Activated B cell treated with CpG ODN at 0.5 μM for 24 hours (primary cell): ENCODE measurements around the gene MEIS2. TPM values are rescaled to one million over a fixed set of nuclear protein-coding genes. Genes with fewer than 3 reads are reported as not detected.
"Not testable (repeated sequence)": the region's sequence is repeated elsewhere in the genome, so short reads cannot be mapped to it uniquely, and the experiment has no call there.

Source experiments
- ATAC-seq: fragments of 200-7000 bp; cut with Tn5 transposase; one replicate; pipeline ENCODE4 v1.10.0; 2021; ENCODE audit warnings: low read depth, mild to moderate bottlenecking, moderate library complexity
- CTCF ChIA-PET: fragments of 350-600 bp; sonication (Branson Sonifier 250); formaldehyde crosslinking; loops from one replicate; lab custom pipeline; 2021; ENCODE audit warnings: antibody characterized with exemption; lab: Charles Lee
- POLR2A ChIA-PET: fragments of 350-600 bp; sonication (Branson Sonifier 250); formaldehyde crosslinking; loops from one replicate; lab custom pipeline; 2021; ENCODE audit warnings: antibody characterized with exemption; lab: Charles Lee
- DNase-seq: peaks from one replicate; pipeline ENCODE4 v3.0.0; 2022
- H3K27ac Mint-ChIP-seq: one replicate; pipeline ENCODE4 v1.8.0; 2020; ENCODE audit warnings: mixed read lengths
- H3K27me3 Mint-ChIP-seq: one replicate; pipeline ENCODE4 v1.8.0; 2021; ENCODE audit warnings: mixed read lengths
- H3K36me3 Mint-ChIP-seq: one replicate; pipeline ENCODE4 v1.8.0; 2021; ENCODE audit warnings: low read depth, mixed read lengths
- H3K4me1 Mint-ChIP-seq: one replicate; pipeline ENCODE4 v1.8.0; 2021; ENCODE audit warnings: mixed read lengths
- H3K4me3 Mint-ChIP-seq: one replicate; pipeline ENCODE4 v1.8.0; 2020; ENCODE audit warnings: mild to moderate bottlenecking, mixed read lengths
- H3K9me3 Mint-ChIP-seq: one replicate; pipeline ENCODE4 v1.8.0; 2020; ENCODE audit warnings: mixed read lengths
- intact Hi-C: fragments of 100-400 bp; cut with micrococcal nuclease; formaldehyde crosslinking; loops from one replicate; pipeline ENCODE4 v1.15.1; 2024
- total RNA-seq: library from RNA; stranded (reverse); gene quantifications from 2 replicates; pipeline ENCODE4 v1.2.3, GENCODE V29; 2022
- TF ChIP-seq, protein P1 (sequence below): fragments of 200-600 bp; IDR thresholded peaks from one replicate; pipeline ENCODE4 v1.8.0; 2022; ENCODE audit warnings: antibody characterized with exemption, mild to moderate bottlenecking

Gene MEIS2
- total RNA-seq, 1 donor from 2014 or later, result 0.24 TPM

DNA sequence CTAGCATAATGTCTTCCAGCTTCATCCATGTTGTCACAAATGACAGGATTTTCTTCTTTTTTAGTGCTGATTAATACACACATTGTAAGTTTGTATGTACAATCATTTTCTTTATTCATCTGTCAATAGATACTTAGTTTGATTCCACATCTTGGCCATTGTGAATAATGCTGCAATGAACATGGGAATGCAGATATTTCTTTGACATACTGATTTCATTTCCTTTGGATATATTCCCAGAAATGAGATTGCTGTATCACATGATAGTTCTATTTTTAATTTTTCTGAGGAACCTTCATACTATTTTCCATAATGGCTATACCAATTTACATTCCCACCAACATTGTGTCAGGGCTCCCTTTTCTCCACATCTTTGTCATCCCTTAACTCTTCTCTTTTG lies 117.9 kb downstream of the MEIS2 start:
- TF ChIP-seq, protein P1, sequence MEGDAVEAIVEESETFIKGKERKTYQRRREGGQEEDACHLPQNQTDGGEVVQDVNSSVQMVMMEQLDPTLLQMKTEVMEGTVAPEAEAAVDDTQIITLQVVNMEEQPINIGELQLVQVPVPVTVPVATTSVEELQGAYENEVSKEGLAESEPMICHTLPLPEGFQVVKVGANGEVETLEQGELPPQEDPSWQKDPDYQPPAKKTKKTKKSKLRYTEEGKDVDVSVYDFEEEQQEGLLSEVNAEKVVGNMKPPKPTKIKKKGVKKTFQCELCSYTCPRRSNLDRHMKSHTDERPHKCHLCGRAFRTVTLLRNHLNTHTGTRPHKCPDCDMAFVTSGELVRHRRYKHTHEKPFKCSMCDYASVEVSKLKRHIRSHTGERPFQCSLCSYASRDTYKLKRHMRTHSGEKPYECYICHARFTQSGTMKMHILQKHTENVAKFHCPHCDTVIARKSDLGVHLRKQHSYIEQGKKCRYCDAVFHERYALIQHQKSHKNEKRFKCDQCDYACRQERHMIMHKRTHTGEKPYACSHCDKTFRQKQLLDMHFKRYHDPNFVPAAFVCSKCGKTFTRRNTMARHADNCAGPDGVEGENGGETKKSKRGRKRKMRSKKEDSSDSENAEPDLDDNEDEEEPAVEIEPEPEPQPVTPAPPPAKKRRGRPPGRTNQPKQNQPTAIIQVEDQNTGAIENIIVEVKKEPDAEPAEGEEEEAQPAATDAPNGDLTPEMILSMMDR, result no peak
- Mint-ChIP-seq H3K9me3 (peaks cover 21% of the 10 kb centered on the region), H3K4me3 (no peak overlapping the region), H3K4me1 (no peaks in the 10 kb centered on the region), H3K27ac (no peak overlapping the region), H3K36me3 (no peaks in the 10 kb centered on the region), H3K27me3 (peaks cover 3% of the 10 kb centered on the region)
- intact Hi-C loops, result no loop called here
- DNase-seq (no peak), ATAC-seq (no peak)
- CTCF ChIA-PET, result no interaction called here
- POLR2A ChIA-PET, result no interaction called here

DNA sequence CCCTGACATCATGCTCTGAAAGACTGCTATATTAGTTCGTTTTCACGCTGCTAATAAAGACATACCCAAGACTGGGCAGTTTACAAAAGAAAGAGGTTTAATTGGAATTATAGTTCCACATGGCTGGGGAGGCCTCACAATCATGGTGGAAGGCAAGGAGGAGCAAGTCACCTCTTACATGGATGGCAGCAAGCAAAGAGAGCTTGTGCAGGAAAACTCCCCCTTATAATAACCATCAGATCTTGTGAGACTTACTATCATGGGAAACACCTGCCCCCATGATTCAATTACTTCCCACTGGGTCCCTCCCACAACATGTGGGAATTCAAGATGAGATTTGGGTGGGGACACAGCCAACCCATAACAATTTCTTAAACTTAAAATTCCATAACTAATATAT lies 120.1 kb downstream of the MEIS2 start:
- H3K4me1 Mint-ChIP-seq, ATAC-seq, DNase-seq, CTCF ChIA-PET, H3K4me3 Mint-ChIP-seq, H3K36me3 Mint-ChIP-seq, POLR2A ChIA-PET, H3K27ac Mint-ChIP-seq, intact Hi-C loops, H3K27me3 Mint-ChIP-seq: not testable (repeated sequence)
- peaks cover 21% of the 10 kb centered on the region for H3K9me3 Mint-ChIP-seq

DNA sequence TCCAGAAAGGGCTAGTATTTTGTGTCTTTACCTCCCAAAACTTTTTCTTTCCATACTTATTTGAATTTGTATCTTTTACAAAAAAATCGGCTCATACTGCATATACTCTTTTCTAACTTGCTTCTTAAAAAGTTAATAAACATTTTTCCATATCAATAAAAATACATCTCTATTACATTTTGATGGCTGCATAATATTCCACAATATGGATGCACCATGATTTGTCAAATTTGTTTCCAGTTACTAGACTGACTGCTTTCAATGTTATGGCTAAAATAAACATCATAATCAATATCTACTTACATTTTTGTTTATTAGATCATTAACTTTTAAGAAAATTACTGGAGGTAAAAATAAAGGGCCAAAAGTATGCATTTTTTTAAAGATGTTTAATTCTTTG lies 121.7 kb downstream of the MEIS2 start:
- ATAC-seq (no peak), DNase-seq (no peak)
- ChIA-PET CTCF (no interaction called here), POLR2A (no interaction called here)
- Mint-ChIP-seq H3K9me3 (peaks cover 6% of the 10 kb centered on the region), H3K27me3 (peaks cover 2% of the 10 kb centered on the region), H3K4me1 (no peaks in the 10 kb centered on the region), H3K27ac (no peak overlapping the region), H3K4me3 (no peak overlapping the region), H3K36me3 (no peaks in the 10 kb centered on the region)
- TF ChIP-seq, protein P1, result no peak
- intact Hi-C loops, result no loop called here

DNA sequence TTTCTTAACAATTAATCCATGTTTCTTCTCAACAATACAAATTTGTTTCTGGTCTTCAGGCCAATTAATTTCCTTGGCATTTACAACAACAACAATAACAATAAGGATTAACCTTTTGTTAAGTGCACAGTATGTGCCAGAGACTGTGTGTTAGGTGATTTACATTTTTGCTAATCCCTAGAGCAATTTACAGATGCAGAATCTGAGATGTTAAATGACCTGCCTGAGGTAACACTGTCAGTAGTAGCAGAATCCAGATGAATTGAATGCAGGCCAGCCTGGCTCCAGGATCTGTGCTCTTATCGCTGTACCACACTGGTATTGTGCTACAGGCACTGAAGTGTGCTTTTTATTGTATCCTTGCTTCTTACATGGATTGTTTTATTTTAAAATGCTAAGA lies 122.2 kb downstream of the MEIS2 start:
- Mint-ChIP-seq H3K4me3 (no peak overlapping the region), H3K36me3 (no peaks in the 10 kb centered on the region), H3K9me3 (peaks cover 5% of the 10 kb centered on the region), H3K27ac (no peak overlapping the region), H3K4me1 (no peaks in the 10 kb centered on the region), H3K27me3 (peaks cover 2% of the 10 kb centered on the region)
- POLR2A ChIA-PET, result no interaction called here
- intact Hi-C loops, result no loop called here
- TF ChIP-seq, protein P1, result no peak
- DNase-seq, result no peak
- CTCF ChIA-PET, result no interaction called here
- no peak for ATAC-seq

DNA sequence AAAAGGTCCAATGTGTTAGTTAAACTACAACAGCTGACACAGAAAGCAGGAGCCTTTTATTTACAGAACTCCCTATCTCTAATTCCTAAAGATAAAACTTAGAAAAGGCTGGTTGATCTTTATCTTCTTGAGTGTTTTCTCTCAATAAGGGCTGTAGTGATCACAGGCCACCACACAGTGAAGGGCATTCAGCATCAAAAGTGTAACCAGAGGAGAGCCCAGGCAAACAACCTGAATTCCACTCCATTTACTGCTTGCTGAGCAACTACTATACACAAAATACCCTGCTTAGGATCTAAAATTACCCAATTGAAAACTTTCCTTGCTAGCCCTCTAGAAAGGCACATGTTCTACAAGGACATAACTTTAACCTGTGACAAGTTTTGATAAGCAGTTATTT lies 122.7 kb downstream of the MEIS2 start:
- Mint-ChIP-seq H3K9me3 (peaks cover 4% of the 10 kb centered on the region), H3K27ac (no peak overlapping the region), H3K4me1 (no peaks in the 10 kb centered on the region), H3K27me3 (peaks cover 2% of the 10 kb centered on the region), H3K36me3 (no peaks in the 10 kb centered on the region), H3K4me3 (no peak overlapping the region)
- ChIA-PET POLR2A (no interaction called here), CTCF (no interaction called here)
- intact Hi-C loops, result no loop called here
- DNase-seq (no peak), ATAC-seq (no peak)
- TF ChIP-seq, protein P1, result no peak

DNA sequence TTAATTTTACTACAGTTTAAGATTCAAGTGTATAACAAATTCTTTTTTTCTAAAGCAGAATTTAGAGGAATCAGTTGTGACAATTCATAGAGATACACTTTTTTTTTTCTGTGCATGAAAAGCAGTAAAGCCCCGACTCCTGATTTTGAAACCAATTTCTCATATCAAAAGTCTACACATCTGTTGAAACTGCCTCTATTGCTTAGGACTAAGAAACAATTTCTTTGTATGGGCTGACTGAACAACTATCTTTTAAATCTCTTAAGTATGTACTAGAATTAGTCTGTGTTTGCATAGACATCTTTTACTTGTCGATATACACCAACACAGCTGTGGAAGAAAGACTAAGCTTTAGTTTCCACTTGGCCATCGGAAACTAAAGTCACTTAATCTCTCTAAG lies 127.6 kb downstream of the MEIS2 start:
- H3K4me1 Mint-ChIP-seq, result no peaks in the 10 kb centered on the region
- TF ChIP-seq, protein P1, result no peak
- peaks cover 3% of the 10 kb centered on the region for H3K9me3 Mint-ChIP-seq
- intact Hi-C loops, result no loop called here
- no peak overlapping the region for H3K4me3 Mint-ChIP-seq
- DNase-seq (no peak), ATAC-seq (no peak)
- peaks cover 2% of the 10 kb centered on the region for H3K27me3 Mint-ChIP-seq
- ChIA-PET CTCF (no interaction called here), POLR2A (no interaction called here)
- H3K36me3 Mint-ChIP-seq, result no peaks in the 10 kb centered on the region
- H3K27ac Mint-ChIP-seq, result no peak overlapping the region
